Vagina (tissue), 2 donors: Measurements from ENCODE around the gene CCDC33.

Experiments used
- POLR2AphosphoS5 ChIP-seq, 2 donors: sonication (generic); formaldehyde crosslinking; IDR thresholded peaks; one replicate each; pipeline ENCODE4 v1.9.0; 2017; ENCODE audit warnings: antibody characterized with exemption in 2 of 2, mild to moderate bottlenecking in 2 of 2, low read depth in 1 of 2; ENCODE audit not compliant: insufficient read depth in 1 of 2
- TF ChIP-seq, protein P1 (sequence below), 3 experiments: fragments of 450-650 bp in 2 of 3; fragments of 200-600 bp in 1 of 3; sonication (generic) in 1 of 3; IDR thresholded peaks; one replicate each; pipeline ENCODE4 v1.5.1; 2017 to 2019; ENCODE audit warnings: antibody characterized with exemption in 3 of 3, mild to moderate bottlenecking in 2 of 3, moderate library complexity in 2 of 3

DNA sequence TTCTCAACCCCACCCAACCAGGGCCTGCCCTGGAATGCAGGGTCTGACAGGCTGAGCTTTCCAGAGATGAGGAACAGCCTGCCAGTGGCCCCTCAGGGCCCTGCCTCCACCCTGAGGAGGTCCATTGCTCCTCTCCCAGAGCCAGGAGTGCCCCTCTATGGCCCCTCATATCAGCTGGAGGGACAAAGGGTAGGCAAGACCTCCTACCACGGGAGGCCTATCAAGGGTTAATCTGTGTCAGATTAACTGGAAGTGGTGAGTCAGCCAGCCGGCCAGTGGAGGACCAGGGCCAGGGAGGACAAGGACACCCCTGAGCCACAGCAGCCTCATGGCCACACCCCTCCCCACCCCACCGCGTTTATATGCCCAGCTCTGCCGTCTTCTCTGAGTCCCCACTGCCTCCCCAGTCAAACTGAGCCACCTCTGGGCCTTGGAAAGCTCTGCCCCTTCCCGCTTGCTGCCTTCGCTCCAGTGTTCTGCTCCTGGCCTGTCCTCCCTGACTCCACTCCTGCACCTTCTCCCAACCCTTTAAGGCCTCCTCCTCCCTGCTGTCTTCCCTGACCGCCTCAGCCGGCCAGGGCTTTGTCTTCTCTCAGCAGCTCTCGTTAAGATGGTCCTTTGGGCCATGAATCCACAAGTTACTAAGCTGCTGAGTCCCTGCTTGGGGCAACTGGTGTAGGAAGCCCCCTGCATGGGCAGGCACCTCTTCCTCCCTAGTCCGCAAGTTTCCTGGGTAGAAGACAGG, 6.5 kb downstream of the CCDC33 start:
- TF ChIP-seq, protein P1, sequence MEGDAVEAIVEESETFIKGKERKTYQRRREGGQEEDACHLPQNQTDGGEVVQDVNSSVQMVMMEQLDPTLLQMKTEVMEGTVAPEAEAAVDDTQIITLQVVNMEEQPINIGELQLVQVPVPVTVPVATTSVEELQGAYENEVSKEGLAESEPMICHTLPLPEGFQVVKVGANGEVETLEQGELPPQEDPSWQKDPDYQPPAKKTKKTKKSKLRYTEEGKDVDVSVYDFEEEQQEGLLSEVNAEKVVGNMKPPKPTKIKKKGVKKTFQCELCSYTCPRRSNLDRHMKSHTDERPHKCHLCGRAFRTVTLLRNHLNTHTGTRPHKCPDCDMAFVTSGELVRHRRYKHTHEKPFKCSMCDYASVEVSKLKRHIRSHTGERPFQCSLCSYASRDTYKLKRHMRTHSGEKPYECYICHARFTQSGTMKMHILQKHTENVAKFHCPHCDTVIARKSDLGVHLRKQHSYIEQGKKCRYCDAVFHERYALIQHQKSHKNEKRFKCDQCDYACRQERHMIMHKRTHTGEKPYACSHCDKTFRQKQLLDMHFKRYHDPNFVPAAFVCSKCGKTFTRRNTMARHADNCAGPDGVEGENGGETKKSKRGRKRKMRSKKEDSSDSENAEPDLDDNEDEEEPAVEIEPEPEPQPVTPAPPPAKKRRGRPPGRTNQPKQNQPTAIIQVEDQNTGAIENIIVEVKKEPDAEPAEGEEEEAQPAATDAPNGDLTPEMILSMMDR (IDR thresholded peaks at IDR 0.05), result no peak
- TF ChIP-seq POLR2AphosphoS5 (IDR thresholded peaks at IDR 0.05; ENCODE audit: insufficient read depth in 1 of 2, low read depth in 1 of 2), result no peak
